Measurements from ENCODE around the gene UBR3.
A peak's percentile ranks its signal among the peaks of the same experiment; 100 is the strongest.
"Not testable (repeated sequence)": the region's sequence is repeated elsewhere in the genome, so short reads cannot be mapped to it uniquely, and the experiment has no call there.

UBR3 gene, protein sequence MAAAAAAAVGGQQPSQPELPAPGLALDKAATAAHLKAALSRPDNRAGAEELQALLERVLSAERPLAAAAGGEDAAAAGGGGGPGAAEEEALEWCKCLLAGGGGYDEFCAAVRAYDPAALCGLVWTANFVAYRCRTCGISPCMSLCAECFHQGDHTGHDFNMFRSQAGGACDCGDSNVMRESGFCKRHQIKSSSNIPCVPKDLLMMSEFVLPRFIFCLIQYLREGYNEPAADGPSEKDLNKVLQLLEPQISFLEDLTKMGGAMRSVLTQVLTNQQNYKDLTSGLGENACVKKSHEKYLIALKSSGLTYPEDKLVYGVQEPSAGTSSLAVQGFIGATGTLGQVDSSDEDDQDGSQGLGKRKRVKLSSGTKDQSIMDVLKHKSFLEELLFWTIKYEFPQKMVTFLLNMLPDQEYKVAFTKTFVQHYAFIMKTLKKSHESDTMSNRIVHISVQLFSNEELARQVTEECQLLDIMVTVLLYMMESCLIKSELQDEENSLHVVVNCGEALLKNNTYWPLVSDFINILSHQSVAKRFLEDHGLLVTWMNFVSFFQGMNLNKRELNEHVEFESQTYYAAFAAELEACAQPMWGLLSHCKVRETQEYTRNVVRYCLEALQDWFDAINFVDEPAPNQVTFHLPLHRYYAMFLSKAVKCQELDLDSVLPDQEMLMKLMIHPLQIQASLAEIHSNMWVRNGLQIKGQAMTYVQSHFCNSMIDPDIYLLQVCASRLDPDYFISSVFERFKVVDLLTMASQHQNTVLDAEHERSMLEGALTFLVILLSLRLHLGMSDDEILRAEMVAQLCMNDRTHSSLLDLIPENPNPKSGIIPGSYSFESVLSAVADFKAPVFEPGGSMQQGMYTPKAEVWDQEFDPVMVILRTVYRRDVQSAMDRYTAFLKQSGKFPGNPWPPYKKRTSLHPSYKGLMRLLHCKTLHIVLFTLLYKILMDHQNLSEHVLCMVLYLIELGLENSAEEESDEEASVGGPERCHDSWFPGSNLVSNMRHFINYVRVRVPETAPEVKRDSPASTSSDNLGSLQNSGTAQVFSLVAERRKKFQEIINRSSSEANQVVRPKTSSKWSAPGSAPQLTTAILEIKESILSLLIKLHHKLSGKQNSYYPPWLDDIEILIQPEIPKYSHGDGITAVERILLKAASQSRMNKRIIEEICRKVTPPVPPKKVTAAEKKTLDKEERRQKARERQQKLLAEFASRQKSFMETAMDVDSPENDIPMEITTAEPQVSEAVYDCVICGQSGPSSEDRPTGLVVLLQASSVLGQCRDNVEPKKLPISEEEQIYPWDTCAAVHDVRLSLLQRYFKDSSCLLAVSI (N-terminal part only)

GRCh38 chr2:169827272-169828140, at the start of gene UBR3:
Gene UBR3 (plus strand): TSS chr2:169827454. CDS start chr2:169827508, 54 bp downstream.
- DNase-seq = peak; percentile 91

- no peak for DNase-seq
These were observed 48.8 kb upstream of the UBR3 start for GRCh38 chr2:169778446-169778845.

GRCh38 chr2:169781249-169782013, 45.8 kb upstream of the UBR3 start:
- DNase-seq = no peak

DNA sequence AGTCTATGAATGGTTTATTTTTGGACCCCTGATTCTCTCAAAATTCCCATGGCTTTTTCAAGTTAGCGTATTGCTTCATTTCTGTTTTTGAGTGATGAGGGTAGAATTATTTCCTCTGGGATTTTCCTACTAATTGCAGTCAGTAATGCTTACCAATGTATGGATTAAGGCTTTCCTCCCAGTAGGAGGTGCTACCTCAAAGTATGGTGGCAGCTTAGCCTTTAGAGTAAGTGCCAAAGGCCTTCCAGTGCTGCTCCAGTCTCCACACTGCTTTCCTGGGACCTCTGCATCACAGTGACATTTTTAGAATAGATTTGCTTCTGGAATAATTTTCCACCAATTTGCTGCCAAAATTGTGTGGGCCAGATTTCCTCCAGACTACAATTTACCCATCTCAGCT, 44.7 kb upstream of the UBR3 start:
- no peak for DNase-seq

DNA sequence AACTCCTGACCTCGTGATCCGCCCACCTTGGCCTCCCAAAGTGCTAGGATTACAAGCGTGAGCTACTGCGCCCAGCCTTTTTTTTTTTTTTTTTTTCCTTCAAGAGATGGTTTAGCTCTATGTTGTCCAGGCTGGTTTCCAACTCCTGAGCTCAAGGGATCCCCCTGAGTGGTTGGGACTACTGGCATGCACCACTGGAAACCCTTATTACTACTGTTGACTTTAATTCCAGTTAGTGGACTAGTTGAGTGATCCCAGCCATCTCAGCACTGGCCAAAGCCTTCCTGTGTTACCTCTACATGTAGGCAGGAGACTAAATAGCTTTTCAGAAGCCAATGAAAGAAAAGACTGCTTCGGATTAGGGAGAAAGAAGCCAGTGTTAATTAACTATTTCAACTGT, 36.7 kb upstream of the UBR3 start:
- no peak for DNase-seq

GRCh38 chr2:169795181-169795580, 32.1 kb upstream of the UBR3 start:
- no peak for DNase-seq

GRCh38 chr2:169796441-169796840, 30.8 kb upstream of the UBR3 start:
- DNase-seq = no peak

DNA sequence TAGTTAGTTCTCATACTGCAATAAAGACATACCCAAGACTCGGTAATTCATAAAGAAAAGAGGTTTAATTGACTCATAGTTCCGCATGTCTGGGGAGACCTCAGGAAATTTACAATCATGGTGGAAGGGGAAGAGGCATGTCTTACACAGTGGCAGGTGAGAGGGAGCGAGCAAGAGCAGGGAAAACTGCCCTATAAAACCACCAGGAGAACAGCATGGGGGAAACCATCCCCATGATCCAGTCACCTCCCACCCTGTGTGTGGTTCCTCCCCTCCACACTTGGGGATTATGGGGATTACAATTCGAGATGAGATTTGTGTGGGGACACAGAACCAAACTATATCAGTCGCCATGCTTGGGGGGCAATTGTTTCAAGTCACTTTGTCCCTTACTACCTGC, 29.7 kb upstream of the UBR3 start:
- no peak for DNase-seq

- DNase-seq = no peak
These were observed 28.9 kb upstream of the UBR3 start for GRCh38 chr2:169798397-169798717.

- peak; percentile 94 for DNase-seq
These were observed 28.3 kb upstream of the UBR3 start, which contains the start of gene SSB for GRCh38 chr2:169798718-169799592. Gene SSB (plus strand): TSS chr2:169798871. CDS start chr2:169800961, 2,090 bp downstream.

- no peak for DNase-seq
These were observed 23.8 kb upstream of the UBR3 start for GRCh38 chr2:169803480-169803879.

DNA sequence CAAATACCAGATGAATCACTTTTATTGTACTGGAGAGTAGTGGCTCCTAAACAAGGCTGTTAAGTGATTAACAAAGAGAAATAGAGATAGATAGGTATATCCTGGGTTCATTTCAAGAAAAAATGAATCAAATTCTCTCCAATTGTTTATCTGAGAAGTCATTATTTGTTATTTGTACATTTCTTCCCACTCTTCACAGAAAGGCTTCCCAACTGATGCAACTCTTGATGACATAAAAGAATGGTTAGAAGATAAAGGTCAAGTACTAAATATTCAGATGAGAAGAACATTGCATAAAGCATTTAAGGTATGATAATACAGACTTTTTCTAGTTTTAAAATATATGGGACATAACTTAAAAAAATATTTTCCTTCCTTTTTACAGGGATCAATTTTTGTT, 20.7 kb upstream of the UBR3 start:
- DNase-seq = no peak

DNA sequence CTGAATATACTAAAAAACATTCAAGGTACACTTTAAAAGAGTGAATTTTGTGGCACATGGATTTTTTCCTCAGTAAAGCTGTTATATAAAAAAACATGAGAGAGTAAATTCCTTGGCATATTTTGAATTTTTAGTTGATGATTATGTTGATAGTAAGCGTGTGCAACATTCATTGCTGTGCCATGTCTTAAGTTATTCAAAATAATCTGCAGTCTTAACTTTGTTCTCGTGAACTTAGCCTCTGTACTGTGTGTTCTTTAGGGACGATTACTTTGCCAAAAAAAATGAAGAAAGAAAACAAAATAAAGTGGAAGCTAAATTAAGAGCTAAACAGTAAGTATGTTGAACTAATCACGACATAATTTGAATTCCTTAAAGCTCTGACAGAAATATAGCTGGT, 19.0 kb upstream of the UBR3 start:
- no peak for DNase-seq

DNA sequence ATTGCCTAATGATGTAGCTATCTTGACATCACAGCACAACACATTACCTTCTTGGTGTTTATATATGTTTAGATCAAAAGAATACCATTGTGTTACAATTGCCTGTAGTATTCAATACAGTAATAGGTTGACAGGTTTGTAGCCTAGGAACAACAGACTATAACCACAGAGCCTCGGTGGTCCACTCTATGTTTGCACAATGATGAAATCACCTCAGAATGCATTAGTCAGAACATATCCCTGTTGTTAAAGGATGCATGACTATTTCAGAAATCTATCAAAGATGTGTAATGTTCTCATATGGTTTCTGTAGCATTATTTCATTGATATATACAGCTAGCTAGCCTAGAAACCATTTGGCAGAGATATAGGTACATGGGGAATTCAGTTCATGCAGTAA, 11.4 kb upstream of the UBR3 start:
- no peak for DNase-seq

DNA sequence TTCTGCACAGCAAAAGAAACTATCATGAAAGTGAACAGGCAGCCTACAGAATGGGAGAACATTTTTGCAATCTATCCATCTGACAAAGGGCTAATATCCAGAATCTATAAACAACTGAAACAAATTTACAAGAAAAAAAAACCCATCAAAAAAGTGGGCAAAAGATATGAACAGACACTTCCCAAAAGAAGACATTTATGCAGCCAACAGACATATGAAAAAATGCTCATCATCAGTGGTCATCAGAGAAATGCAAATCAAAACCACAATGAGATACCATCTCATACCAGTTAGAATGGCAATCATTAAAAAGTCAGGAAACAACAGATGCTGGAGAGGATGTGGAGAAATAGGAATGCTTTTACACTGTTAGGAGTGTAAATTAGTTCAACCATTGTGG, 10.3 kb upstream of the UBR3 start:
- DNase-seq = not testable (repeated sequence)

- not testable (repeated sequence) for DNase-seq
These were observed 9.9 kb upstream of the UBR3 start for GRCh38 chr2:169817369-169817768.

GRCh38 chr2:169818241-169818640, 9.0 kb upstream of the UBR3 start:
- DNase-seq = no peak

DNA sequence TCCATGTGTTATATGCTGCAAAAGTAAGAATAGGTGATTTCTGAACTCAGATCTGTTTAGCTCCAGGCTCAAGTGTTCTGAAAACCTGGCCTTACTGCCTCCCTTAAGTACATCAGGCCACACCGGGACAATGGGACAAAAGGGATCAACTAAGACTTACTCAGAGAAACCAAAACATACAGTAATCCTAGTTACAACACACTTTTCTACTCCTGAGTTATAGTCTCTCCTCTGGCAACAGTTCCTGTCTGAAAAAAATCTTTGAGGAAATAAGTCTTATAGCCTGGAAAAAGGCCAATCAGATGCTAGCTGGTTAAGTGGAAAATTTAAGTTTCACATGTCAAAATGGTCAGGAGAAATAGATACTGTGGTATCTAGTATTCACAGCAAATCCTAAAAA, 8.1 kb upstream of the UBR3 start:
- DNase-seq = no peak

DNA sequence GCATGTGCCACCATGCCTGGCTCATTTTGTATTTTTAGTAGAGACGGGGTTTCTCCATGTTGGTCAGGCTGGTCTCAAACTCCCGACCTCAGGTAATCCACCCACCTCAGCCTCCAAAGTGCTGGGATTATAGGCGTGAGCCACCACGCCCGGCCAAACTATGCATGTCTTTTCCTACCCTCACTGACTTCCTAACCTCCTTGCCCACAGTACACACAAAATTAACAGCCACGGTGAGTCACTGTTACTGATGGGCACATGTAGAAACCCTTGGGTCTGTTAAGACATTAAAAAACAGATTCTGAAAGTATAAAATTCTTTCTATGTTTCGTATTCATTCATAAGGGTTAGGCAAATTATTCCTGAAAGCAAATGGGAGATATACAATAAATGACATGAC, 7.2 kb upstream of the UBR3 start:
- DNase-seq = not testable (repeated sequence)

DNA sequence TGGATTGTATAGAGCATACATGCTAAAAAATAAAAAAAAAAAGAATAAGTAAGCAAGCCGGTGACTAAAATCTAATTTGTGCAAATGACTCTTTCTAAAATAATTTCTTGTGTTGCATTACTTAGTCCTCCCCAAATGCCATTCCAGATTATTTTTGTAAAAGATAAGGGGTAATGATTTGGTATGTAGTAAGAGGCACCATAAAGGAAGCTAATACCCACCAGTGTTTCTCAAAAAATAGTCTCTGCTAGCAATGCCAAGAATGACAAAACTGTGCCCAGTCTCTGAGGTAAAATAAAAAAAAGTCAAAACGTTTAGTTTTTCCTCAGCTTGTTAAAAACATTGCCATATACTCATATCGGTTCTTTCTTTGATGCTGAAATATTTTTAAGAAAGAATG, 5.2 kb upstream of the UBR3 start:
- DNase-seq = no peak
